GM23338 (cell line): ENCODE results near the gene NOP58. TPM values are rescaled to one million over a fixed set of nuclear protein-coding genes. Genes with fewer than 3 reads are reported as not detected.
A peak's percentile ranks its signal among the peaks of the same experiment; 100 is the strongest.

Experiments
- ATAC-seq: fragments of 200-7000 bp; cut with Tn5 transposase; 3 replicates; pipeline ENCODE4 v1.9.1; 2020
- DNase-seq: peaks from one replicate; pipeline ENCODE4 v3.0.0-alpha.2; 2015; ENCODE audit warnings: low spot score
- H2AFZ ChIP-seq: fragments of 200-600 bp; sonication (generic); 2 replicates; pipeline ENCODE4 v1.8.0; 2016; ENCODE audit warnings: antibody characterized with exemption, mild to moderate bottlenecking, moderate library complexity
- H3F3A ChIP-seq: fragments of 200-600 bp; sonication (generic); replicated peaks from 2 replicates; pipeline ENCODE4 v1.8.0; 2017; ENCODE audit warnings: antibody characterized with exemption, mixed run types, low read depth
- H3K27ac ChIP-seq: fragments of 200-600 bp; sonication (generic); 2 replicates; pipeline ENCODE4 v1.6.1; 2016; ENCODE audit warnings: low read depth
- H3K27me3 ChIP-seq: fragments of 200-600 bp; sonication (generic); 2 replicates; pipeline ENCODE4 v1.8.0; 2016; ENCODE audit warnings: mild to moderate bottlenecking, mixed run types, moderate library complexity; ENCODE audit not compliant: insufficient read depth
- H3K36me3 ChIP-seq: fragments of 200-600 bp; sonication (generic); 2 replicates; pipeline ENCODE4 v1.8.0; 2016; ENCODE audit warnings: mild to moderate bottlenecking; ENCODE audit not compliant: insufficient read depth
- H3K4me1 ChIP-seq: fragments of 200-600 bp; sonication (generic); 2 replicates; pipeline ENCODE4 v1.8.0; 2016; ENCODE audit warnings: mild to moderate bottlenecking, moderate library complexity; ENCODE audit not compliant: insufficient read depth
- H3K4me2 ChIP-seq: fragments of 200-600 bp; sonication (generic); 2 replicates; pipeline ENCODE4 v1.7.1; 2017; ENCODE audit warnings: mixed run types
- H3K4me3 ChIP-seq: fragments of 200-600 bp; sonication (generic); 2 replicates; pipeline ENCODE4 v1.6.1; 2016; ENCODE audit warnings: mixed run types
- H3K79me2 ChIP-seq: fragments of 200-600 bp; sonication (generic); replicated peaks from 2 replicates; pipeline ENCODE4 v1.8.0; 2017; ENCODE audit warnings: mild to moderate bottlenecking; ENCODE audit not compliant: insufficient read depth
- H3K9me2 ChIP-seq: fragments of 200-600 bp; sonication (generic); 2 replicates; pipeline ENCODE4 v1.8.0; 2017; ENCODE audit not compliant: insufficient read depth
- H4K20me1 ChIP-seq: fragments of 200-600 bp; sonication (generic); replicated peaks from 2 replicates; pipeline ENCODE4 v1.8.0; 2017; ENCODE audit warnings: mild to moderate bottlenecking; ENCODE audit not compliant: insufficient read depth
- H3K27ac Mint-ChIP-seq: 2 replicates; pipeline ENCODE4 v1.8.0; 2020; ENCODE audit warnings: inconsistent platforms, mild to moderate bottlenecking, moderate library complexity, mixed read lengths
- H3K27me3 Mint-ChIP-seq: 3 replicates; pipeline ENCODE4 v1.8.0; 2022; ENCODE audit warnings: low read depth, mild to moderate bottlenecking, moderate library complexity, mixed read lengths, inconsistent platforms; ENCODE audit not compliant: insufficient read depth, poor library complexity
- H3K36me3 Mint-ChIP-seq: 3 replicates; pipeline ENCODE4 v1.8.0; 2021; ENCODE audit warnings: low read depth, mild to moderate bottlenecking, inconsistent platforms, moderate library complexity, mixed read lengths
- H3K4me1 Mint-ChIP-seq: 3 replicates; pipeline ENCODE4 v1.8.0; 2020; ENCODE audit warnings: mild to moderate bottlenecking, inconsistent platforms, mixed read lengths
- H3K4me3 Mint-ChIP-seq: 3 replicates; pipeline ENCODE4 v1.8.0; 2021; ENCODE audit warnings: moderate library complexity, mild to moderate bottlenecking, inconsistent platforms, mixed read lengths
- H3K9me3 Mint-ChIP-seq: 3 replicates; pipeline ENCODE4 v1.8.0; 2020; ENCODE audit warnings: moderate library complexity, mild to moderate bottlenecking, inconsistent platforms, mixed read lengths
- CREB1 ChIP-seq: fragments of 250-450 bp; sonication (Bioruptor Pico); IDR thresholded peaks from 2 replicates; pipeline ENCODE4 v1.5.0; 2020; ENCODE audit warnings: low read depth, mild to moderate bottlenecking, moderate library complexity
- ETS1 ChIP-seq: IDR thresholded peaks from 2 replicates; pipeline ENCODE4 v1.6.1; 2016; ENCODE audit warnings: antibody characterized with exemption
- EZH2 ChIP-seq: fragments of 200-600 bp; sonication (generic); IDR thresholded peaks from one replicate; pipeline ENCODE4 v1.8.0; 2017; ENCODE audit warnings: antibody characterized with exemption, mild to moderate bottlenecking, low read depth; ENCODE audit not compliant: unreplicated experiment
- EZH2phosphoT487 ChIP-seq: fragments of 200-600 bp; sonication (generic); IDR thresholded peaks from one replicate; pipeline ENCODE4 v1.8.1; 2018; ENCODE audit warnings: antibody characterized with exemption; ENCODE audit not compliant: unreplicated experiment
- JUNB ChIP-seq: IDR thresholded peaks from one replicate; pipeline ENCODE4 v1.6.1; 2016; ENCODE audit warnings: antibody characterized with exemption; ENCODE audit not compliant: unreplicated experiment
- NANOG ChIP-seq: IDR thresholded peaks from 2 replicates; pipeline ENCODE4 v1.6.1; 2016; ENCODE audit warnings: antibody characterized with exemption, borderline replicate concordance
- POLR2AphosphoS5 ChIP-seq: IDR thresholded peaks from 2 replicates; pipeline ENCODE4 v1.6.1; 2016; ENCODE audit warnings: antibody characterized with exemption, low read depth
- STAT1 ChIP-seq: IDR thresholded peaks from one replicate; pipeline ENCODE4 v1.6.1; 2016; ENCODE audit warnings: antibody characterized with exemption; ENCODE audit not compliant: unreplicated experiment
- ZNF114 ChIP-seq: fragments of 250-450 bp; sonication (Bioruptor Pico); IDR thresholded peaks from 2 replicates; pipeline ENCODE4 v1.5.0; 2020; ENCODE audit warnings: mild to moderate bottlenecking, moderate library complexity
- ZNF331 ChIP-seq: fragments of 250-450 bp; sonication (Bioruptor Pico); IDR thresholded peaks from 2 replicates; pipeline ENCODE4 v1.5.0; 2020; ENCODE audit warnings: low read depth, mild to moderate bottlenecking, moderate library complexity
- ZNF462 ChIP-seq: fragments of 250-450 bp; sonication (Bioruptor Pico); IDR thresholded peaks from 2 replicates; pipeline ENCODE4 v1.5.0; 2020; ENCODE audit warnings: mild to moderate bottlenecking, moderate library complexity
- polyA plus RNA-seq: library from polyadenylated mRNA; unstranded; fragments of >200 nt; fragmentation: Nextera tagmentation; extraction: Ambion mirVana; gene quantifications from 2 replicates; pipeline ENCODE4 v1.2.1, GENCODE V29; 2016
- total RNA-seq: library from RNA; depleted of rRNA; stranded (reverse); fragments of >200 nt; shearing (Covaris generic); gene quantifications from 2 replicates; pipeline ENCODE4 v1.2.3, GENCODE V29; 2014
- TF ChIP-seq, protein P1 (sequence below): IDR thresholded peaks from one replicate; pipeline ENCODE4 v1.6.1; 2018; ENCODE audit warnings: antibody characterized with exemption; ENCODE audit not compliant: unreplicated experiment
- TF ChIP-seq, protein P2 (sequence below), 2 experiments: fragments of 200-600 bp in 1 of 2; sonication (generic) in 1 of 2; conservative IDR thresholded peaks; 2 replicates each; pipeline versions ENCODE4 v1.5.1 to v1.6.1; 2016 to 2017; ENCODE audit warnings: antibody characterized with exemption in 2 of 2, low read depth in 2 of 2, mild to moderate bottlenecking in 2 of 2, moderate library complexity in 1 of 2

NOP58 gene
- total and polyA plus RNA-seq, 2 experiments from 2014 or later, result 174 to 236 TPM

DNA sequence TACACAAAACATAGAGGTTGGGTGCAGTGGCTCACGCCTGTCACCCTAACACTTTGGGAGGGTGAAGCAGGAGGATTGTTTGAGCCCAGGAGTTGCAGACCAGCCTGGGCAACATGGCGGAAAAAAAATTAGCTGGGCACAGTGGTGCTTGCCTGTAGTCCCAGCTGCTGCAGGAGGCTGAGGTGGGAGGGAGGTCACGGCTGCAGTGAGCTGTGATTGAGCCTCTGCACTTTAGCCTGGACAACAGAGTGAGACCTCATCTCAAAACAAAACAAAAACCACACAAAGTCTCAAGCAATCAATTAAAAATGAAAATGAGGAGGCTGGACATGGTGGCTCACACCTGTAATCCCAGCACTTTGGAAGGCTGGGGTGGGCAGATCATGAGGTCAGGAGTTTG lies 4.9 kb downstream of the NOP58 start:
- H2AFZ ChIP-seq, result no peak overlapping the region
- no peaks in the 10 kb centered on the region for H3K9me2 ChIP-seq
- peaks cover 23% of the 10 kb centered on the region for H3K4me1 ChIP-seq
- no peaks in the 10 kb centered on the region for H3K27me3 ChIP-seq
- H3K27ac ChIP-seq, result peak overlapping the region; percentile 3
- ATAC-seq (no peak), DNase-seq (no peak)
- no peak overlapping the region for H3K4me2 ChIP-seq
- Mint-ChIP-seq H3K4me3 (no peak overlapping the region), H3K36me3 (peaks cover 4% of the 10 kb centered on the region; the same call in 2 of the 3 replicates), H3K4me1 (peaks cover 7% of the 10 kb centered on the region; the same call in 2 of the 3 replicates), H3K27me3 (peaks cover 4% of the 10 kb centered on the region), H3K27ac (no peak overlapping the region; the same call in 1 of the 2 replicates), H3K9me3 (no peaks in the 10 kb centered on the region)
- H4K20me1 ChIP-seq, result peaks cover 94% of the 10 kb centered on the region
- peak overlapping the region; percentile 14; the same call in 1 of the 2 replicates for H3K4me3 ChIP-seq
- TF ChIP-seq, protein P1, sequence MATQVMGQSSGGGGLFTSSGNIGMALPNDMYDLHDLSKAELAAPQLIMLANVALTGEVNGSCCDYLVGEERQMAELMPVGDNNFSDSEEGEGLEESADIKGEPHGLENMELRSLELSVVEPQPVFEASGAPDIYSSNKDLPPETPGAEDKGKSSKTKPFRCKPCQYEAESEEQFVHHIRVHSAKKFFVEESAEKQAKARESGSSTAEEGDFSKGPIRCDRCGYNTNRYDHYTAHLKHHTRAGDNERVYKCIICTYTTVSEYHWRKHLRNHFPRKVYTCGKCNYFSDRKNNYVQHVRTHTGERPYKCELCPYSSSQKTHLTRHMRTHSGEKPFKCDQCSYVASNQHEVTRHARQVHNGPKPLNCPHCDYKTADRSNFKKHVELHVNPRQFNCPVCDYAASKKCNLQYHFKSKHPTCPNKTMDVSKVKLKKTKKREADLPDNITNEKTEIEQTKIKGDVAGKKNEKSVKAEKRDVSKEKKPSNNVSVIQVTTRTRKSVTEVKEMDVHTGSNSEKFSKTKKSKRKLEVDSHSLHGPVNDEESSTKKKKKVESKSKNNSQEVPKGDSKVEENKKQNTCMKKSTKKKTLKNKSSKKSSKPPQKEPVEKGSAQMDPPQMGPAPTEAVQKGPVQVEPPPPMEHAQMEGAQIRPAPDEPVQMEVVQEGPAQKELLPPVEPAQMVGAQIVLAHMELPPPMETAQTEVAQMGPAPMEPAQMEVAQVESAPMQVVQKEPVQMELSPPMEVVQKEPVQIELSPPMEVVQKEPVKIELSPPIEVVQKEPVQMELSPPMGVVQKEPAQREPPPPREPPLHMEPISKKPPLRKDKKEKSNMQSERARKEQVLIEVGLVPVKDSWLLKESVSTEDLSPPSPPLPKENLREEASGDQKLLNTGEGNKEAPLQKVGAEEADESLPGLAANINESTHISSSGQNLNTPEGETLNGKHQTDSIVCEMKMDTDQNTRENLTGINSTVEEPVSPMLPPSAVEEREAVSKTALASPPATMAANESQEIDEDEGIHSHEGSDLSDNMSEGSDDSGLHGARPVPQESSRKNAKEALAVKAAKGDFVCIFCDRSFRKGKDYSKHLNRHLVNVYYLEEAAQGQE, result no peak
- TF ChIP-seq NANOG (no peak), ZNF462 (CRISPR knock-in tag) (no peak), POLR2AphosphoS5 (no peak), ZNF331 (CRISPR knock-in tag) (no peak), EZH2 (no peak), STAT1 (no peak), JUNB (no peak), CREB1 (no peak), EZH2phosphoT487 (no peak), ZNF114 (CRISPR knock-in tag) (no peak), ETS1 (no peak)
- TF ChIP-seq, protein P2, sequence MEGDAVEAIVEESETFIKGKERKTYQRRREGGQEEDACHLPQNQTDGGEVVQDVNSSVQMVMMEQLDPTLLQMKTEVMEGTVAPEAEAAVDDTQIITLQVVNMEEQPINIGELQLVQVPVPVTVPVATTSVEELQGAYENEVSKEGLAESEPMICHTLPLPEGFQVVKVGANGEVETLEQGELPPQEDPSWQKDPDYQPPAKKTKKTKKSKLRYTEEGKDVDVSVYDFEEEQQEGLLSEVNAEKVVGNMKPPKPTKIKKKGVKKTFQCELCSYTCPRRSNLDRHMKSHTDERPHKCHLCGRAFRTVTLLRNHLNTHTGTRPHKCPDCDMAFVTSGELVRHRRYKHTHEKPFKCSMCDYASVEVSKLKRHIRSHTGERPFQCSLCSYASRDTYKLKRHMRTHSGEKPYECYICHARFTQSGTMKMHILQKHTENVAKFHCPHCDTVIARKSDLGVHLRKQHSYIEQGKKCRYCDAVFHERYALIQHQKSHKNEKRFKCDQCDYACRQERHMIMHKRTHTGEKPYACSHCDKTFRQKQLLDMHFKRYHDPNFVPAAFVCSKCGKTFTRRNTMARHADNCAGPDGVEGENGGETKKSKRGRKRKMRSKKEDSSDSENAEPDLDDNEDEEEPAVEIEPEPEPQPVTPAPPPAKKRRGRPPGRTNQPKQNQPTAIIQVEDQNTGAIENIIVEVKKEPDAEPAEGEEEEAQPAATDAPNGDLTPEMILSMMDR (conservative IDR thresholded peaks at IDR 0.05; ENCODE audit: low read depth in 2 of 2), result no peak
- peaks cover 6% of the 10 kb centered on the region for H3K36me3 ChIP-seq
- peaks cover 14% of the 10 kb centered on the region for H3F3A ChIP-seq
- peaks cover 99% of the 10 kb centered on the region for H3K79me2 ChIP-seq
